ENCODE data around the gene SLC7A11.
"Not testable (repeated sequence)": the region's sequence is repeated elsewhere in the genome, so short reads cannot be mapped to it uniquely, and the experiment has no call there.

SLC7A11 gene

DNA sequence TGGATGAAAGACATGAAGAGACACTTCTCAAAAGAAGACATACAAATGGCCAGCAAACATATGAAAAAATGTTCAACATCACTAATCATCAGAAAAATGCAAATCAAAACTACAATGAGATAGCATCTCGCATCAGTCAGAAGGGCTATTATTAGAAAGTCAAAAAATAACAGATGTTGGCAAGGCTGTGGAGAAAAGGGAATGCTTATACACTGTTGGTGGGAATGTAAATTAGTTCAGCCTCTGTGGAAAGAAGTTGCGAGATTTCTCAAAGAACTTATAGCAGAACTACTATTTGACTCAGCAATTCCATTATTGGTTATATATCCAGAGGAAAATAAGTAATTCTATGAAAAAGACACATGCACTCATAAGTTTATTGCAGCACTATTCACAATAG is 31.6 kb downstream of the SLC7A11 start:
- in situ Hi-C loops (cut with MboI; ENCODE audit: low sequenced_read_pairs) = not testable (repeated sequence)

DNA sequence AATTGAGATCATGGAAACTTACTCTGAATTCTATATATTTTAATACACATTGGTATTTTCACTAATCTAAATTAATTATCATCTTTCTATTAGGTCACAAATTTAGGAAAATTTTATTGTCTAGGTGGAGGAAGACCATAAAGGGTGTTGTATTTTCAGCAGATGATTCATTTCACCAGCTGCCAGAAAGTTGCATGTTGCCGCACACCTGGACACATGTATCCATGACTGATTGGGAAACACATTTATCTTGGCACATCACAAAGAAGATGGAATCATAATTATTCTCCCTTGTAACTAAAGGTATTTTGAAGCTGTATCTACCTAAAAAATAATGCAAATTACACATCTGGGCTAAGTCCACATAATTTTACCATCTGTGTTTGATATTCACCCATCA is 33.1 kb downstream of the SLC7A11 start:
- in situ Hi-C loops (cut with MboI; ENCODE audit: low sequenced_read_pairs) = no loop called here

DNA sequence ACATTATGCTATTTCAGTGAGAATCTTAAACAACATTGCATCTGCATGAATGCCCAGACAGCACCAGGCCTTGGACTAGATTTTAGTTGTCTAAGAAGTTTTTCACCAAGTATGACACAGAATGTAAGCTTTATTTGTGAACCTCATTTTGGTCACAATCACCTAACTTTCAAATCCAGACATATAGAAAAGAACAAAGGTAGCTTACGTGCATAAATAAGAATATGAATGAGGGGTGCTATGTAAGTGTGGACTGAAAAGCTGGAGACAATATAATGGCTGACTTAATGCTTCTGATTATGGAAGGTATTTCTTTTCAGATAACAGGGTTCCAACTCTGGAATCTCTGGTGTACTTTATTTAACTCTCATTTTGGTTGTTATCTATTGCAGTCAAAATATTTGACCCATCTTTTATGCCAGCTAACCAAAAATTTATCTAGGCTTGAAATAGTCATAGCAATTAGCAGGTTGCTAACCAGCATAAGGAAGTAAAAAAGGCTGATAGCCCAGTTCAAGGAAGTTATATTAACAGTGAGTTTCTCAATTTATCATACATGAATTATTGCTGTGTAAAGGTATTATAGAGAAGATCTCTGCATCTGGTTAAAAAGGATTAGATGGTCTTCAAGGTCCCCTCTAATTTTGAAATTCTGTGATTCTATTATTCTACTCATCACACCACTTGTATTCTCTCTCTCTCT is 36.5 kb downstream of the SLC7A11 start:
- in situ Hi-C loops (cut with MboI; ENCODE audit: low sequenced_read_pairs) = no loop called here

DNA sequence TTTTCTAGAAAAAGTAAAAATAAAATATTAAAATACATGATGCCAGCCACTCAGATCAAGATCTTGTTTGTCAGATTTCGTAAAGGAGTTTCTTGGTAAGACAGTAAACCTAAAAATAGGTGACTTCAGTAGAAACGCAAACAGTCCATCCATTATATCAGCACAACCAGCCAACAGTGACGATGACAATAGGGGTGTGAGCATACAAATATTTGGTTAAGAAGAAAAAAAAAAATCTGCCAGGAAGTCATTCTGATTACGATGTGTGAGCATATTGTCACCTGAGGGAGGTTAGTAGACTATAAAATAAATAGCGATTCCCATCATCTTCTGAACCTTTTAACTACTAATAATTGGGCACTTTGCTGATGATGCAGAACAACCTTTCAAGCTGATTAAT is 37.6 kb downstream of the SLC7A11 start:
- in situ Hi-C loops (cut with MboI; ENCODE audit: low sequenced_read_pairs) = no loop called here

DNA sequence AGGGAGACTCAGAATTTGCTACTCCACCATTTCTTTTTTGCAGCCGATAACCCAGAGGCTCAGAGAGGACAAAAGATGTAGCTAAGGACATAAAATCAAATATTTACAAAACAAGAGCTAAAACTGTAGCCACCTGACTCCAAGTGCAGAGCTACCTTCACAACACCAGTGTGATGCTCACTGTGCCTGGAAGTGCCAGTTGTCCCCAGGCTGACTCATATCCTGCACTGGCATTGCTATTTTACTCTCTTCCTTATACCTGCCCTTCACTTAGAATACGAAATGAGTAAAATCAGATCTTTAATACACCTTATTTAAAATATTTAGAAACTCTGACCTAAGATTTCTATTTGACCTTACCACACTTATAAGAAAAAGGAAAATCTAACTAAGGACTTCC is 39.5 kb downstream of the SLC7A11 start:
- in situ Hi-C loops (cut with MboI; ENCODE audit: low sequenced_read_pairs) = no loop called here

DNA sequence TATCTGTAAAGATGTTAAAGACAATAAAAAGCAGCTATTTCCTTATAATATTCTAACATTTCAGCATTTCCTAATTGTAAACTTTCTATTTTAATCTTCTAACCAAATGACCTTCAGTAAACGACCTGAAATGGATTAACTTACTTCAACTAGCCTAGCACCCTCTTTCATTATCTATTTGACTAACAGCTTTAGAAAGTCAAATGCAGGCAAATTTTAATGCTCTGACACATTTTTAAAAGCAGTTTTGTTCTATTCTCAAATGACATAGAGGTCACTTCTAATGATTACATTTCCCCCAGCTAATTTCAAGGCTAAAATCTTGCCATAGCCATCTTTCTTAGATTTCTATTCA is 41.9 kb downstream of the SLC7A11 start:
- in situ Hi-C loops (cut with MboI; ENCODE audit: low sequenced_read_pairs) = no loop called here

DNA sequence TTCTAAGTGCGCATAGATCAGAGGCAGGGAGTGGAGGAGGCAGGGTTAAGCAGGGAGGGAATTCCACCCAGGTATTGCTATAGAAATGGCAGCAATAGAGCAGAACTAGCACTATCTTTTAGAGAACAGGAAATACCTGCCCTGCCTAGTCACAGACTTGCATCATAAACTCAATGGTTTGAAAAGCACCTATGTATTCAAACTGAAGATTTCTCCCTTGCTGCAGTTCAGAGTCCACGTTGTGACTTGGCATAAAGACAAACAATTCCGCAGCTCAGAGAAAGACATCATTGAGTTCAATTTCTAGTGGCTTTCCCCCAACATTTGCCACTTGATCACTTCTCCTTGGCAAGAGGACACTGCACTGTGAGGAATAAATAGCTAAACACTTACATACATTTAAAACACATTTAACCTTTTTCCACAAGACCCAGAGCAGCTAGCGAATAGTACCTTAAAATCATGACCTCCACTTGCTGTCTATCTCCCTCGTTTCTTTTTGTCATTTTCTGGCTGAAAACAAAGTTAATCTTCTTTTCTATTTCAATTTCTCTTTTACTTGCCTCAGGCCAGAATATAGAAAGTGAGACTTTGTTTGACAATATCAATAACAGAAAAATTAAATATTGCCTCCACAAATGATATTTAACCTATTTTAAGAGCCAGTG is 42.4 kb downstream of the SLC7A11 start:
- in situ Hi-C loops (cut with MboI; ENCODE audit: low sequenced_read_pairs) = no loop called here

DNA sequence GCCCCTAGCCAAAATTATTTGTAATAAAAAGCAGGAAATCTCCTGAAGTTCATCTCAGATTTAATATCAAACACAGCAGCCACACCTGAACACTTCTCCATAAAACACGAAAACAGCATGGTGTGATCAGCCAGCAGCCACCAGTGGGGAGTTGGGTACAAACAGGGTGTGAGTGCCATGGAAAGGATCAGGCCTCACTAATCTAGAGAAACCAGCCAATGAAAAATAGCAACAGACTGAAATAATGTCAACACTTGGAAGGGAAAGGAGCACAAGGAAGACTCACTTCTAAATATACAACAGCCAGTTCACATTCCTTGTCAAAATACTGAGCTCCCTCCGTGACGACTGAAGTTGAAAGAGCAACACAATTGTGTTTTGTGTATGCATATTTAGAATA is 46.0 kb downstream of the SLC7A11 start:
- in situ Hi-C loops (cut with MboI; ENCODE audit: low sequenced_read_pairs) = no loop called here

DNA sequence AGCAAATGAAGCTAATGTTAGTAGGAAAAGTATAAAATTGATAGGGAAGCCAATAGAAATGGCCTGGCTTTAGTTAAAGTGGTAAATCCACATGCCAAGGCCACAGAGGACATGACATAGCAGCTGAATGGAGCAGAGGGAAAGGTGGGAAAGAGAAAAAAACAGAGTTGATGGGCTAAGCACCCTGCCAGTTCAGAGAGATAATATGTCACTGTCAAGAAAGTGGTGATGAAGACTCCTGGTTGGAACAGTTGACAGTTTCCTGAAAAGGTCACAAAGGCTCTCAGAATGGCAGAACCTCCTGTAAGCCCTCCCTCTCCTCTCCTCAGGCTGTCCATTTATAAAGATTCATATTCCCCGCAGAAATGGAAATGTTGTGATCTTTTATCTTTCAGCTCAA is 48.2 kb downstream of the SLC7A11 start:
- in situ Hi-C loops (cut with MboI; ENCODE audit: low sequenced_read_pairs) = no loop called here

DNA sequence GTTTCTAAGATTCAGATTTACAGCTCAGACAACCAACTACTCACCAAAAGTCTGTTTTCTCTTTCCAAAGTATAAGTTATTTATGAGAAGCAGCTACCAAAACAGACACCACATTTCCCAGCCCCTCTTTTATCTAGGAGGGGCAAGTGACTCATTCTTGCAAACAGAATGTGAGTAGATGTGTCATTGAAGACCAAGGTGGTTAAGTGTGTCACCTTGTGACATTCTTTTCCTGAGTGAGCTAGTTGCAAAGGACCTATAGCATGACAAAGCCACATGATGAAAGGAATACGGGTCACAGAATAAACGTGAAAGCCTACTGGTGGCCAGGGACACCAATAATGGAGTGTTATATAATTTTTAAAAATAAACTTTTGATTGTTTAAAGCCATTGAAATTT is 50.0 kb downstream of the SLC7A11 start:
- in situ Hi-C loops (cut with MboI; ENCODE audit: low sequenced_read_pairs) = no loop called here

DNA sequence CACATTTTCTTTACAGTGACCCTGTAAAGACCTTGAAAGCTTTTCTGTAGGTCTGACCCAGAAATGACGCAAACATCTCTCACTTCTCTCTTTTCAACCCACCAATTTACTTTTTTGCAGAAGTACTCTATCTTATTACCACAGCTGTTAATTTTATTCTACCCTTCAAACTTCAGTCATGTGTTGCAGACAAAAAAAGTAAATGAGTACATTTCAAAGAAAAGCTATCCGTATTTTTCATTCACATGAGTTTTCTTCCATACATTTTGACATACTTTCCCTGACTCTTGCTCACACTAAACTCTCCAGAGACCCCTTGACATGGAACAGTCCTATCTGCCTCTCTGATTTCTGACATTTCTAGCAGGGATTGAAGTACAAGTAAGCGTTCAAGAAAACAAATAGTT is 51.7 kb downstream of the SLC7A11 start:
- in situ Hi-C loops (cut with MboI; ENCODE audit: low sequenced_read_pairs) = no loop called here

DNA sequence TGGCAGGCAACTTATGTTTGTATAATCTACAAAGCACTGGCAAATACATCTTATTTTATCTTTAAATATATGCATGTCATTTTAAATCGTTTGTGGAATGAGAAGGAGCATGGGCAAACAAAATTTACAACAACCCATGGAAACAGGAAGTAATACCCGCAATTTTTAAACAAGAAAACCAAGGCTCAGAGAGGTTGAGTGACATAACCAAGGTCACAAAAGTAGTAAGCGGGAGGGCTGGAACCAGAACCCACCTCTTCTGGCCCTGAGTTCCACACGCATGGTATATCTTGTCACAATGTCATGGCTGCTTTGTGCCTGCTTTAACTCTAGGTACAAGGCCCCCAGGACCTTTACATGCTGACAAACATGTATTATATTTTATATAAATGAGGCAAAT is 52.9 kb downstream of the SLC7A11 start:
- in situ Hi-C loops (cut with MboI; ENCODE audit: low sequenced_read_pairs) = no loop called here

DNA sequence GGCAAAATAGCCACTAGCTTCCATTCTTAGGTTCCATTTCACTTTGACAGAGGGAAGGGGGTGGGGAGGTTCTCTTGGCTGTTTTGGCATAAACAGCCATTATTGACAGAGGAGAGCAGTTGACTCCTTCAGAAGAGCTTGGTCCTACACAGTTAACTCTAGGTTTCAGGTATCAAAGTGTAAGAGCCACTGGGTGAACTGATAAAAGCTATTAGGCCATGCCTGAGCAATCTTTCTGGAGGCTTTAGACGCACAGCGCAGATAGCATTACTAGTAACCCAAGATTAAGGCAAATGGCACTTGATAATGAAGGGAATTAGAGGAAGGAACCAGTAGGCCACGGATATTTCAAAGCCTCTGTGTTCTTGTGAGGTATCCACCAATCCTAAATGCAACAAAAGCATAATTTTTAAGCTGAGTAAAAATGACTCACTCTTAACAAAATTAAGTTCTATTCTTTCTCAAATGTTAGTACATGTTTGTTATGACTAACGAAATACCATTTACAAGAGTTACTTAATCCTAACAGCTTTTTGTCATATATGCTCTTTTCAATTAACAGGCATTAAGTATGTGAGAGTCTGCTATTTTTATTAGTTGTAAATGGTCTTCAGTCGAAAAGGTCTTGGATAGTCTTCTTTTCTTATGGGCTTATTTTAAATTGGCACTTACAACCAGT is 53.6 kb downstream of the SLC7A11 start:
- in situ Hi-C loops (cut with MboI; ENCODE audit: low sequenced_read_pairs) = no loop called here

DNA sequence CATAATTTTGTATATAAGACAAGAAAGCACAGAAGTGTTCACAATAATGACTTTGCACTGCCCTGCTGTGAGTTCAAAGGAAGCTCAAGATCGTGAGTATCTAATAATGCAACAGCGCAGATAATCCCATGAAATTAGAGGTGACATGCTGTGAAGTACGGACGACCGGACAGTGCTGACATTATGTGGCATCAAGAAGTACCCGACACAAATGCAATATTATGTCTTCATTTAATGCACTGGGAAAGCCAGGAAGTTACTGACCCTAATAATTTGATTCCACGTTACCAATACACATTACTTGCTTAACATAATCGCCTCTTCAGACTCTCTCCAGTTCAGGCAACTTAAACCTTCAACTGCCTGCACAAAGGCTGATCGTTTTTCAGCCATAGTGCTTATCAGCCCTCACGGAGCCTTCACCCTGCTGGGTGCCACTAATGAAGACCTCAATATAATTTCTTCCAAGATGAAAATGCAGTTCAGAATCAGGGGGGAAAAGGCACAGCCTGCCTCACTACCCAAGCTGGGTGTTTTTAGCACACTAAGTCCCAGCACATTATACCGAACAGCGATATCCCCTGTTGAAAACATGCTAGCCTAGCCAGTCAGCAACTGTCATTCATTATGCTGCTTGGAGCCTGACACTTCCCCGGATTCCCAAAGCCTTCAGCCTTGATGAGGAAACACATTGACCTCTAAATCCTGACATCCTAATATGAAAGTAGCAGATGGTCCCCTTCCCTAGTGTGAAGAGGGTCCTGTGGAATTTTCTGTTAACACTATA is 56.1 kb downstream of the SLC7A11 start:
- in situ Hi-C loops (cut with MboI; ENCODE audit: low sequenced_read_pairs) = no loop called here

DNA sequence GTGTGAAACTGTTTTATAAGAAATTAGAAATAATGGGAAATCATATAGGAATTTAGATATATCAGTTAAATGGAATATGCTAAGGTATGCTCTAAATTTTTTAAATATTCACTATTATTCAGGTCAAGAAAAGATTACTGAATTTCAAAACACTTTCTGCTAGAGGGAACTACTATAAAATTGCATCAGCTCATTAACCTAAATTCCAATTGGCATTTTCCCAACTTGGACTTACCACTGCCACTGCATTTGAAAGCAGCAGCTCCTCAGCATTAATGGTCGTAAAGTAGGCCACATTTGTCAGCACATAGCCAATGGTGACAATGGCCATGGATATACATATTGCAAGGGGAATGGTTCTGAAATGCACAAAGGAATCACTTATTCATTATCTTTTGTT is 57.3 kb downstream of the SLC7A11 start:
- in situ Hi-C loops (cut with MboI; ENCODE audit: low sequenced_read_pairs) = no loop called here

DNA sequence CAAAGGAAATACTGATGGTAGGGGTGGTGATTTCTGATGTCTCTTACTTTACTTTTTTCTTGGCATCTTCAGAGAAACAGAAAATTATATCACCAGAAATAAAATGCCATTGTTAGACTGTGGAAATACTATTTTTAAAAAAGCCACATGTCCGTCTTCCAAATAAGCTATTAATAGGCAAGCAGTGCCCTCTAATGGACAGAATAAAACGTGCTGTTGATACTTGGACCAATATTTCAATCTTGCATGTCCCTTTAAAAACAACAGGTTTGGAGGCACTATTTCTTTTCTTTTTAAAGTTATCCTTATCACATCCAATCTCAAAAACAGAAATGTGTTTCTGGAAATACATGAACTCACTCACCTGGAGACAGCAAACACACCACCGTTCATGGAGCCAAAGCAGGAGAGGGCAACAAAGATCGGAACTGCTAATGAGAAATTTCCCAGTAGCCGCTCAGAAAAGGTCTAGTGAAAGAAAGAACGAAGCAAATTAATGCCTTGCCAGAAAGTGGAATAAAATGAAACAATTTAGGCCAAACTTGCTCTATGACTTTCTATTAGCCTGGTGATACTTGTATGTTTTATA is 59.2 kb downstream of the SLC7A11 start:
- in situ Hi-C loops (cut with MboI; ENCODE audit: low sequenced_read_pairs) = no loop called here

DNA sequence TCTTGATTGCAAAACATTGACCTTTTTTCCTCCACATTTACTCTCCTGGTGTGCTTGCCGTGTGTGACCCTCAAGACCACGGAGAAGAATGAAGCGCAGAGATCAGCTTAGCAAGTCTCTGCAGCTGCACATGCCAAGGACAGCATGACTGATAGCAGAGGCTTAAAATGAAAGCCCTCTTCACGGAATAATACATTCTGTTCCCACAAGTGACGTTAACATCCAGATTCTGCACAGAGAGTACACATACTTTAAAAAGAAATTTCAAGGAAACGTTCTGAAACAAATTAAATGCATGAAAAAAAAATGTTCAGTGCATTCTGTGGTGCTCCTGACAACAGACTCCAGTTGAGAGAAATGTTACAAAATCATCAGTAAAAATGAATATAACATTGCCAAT is 60.9 kb downstream of the SLC7A11 start:
- in situ Hi-C loops (cut with MboI; ENCODE audit: low sequenced_read_pairs) = no loop called here

DNA sequence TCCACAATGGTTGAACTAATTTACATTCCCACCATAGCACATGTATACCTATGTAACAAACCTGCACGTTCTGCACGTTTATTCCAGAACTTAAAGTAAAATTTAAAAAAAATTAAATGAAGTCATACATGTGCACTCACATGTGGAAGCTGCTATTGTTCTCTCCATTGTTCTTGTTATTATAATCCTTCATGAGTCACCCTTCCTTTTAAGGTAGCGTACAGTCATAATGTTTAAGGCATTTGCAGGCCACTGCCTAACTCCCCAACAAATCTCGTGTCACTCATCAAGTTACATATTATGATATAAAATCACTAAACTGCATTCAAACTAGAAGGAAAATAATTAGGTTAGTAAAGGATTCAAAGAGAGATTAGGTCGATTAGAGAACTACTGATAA is 63.6 kb downstream of the SLC7A11 start:
- in situ Hi-C loops (cut with MboI; ENCODE audit: low sequenced_read_pairs) = no loop called here

DNA sequence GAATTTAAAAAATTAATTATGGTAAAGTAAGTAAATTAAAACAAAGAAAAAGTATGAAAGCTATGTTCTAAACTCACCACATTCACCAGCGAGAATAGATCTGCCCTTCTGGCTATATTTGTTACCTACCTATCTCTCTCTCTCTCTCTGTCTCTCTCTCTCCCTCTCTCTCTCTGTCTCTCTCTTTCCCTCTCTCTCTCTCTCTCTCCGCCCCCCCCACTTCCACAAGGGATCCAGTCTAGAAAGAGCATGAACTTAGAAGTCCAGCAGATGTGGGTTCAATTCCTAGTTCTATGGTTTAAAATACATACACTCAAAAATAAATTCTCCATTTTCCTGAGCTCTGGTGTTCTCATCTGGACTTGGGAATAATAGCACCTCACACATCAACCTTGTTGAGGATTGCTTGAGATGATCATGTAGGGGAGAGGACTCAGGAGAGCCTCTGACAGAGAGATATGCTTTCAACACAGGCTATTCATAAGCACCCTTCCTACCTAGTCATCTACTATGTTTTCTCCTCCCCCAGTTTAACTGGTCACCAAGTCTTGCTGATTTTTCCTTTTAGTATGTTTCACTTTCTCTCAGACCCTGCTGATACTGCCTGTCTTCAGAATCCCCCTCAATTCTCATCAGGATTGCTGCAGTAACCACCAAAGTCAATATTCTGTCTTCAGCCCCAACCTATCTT is 64.7 kb downstream of the SLC7A11 start:
- in situ Hi-C loops (cut with MboI; ENCODE audit: low sequenced_read_pairs) = no loop called here

DNA sequence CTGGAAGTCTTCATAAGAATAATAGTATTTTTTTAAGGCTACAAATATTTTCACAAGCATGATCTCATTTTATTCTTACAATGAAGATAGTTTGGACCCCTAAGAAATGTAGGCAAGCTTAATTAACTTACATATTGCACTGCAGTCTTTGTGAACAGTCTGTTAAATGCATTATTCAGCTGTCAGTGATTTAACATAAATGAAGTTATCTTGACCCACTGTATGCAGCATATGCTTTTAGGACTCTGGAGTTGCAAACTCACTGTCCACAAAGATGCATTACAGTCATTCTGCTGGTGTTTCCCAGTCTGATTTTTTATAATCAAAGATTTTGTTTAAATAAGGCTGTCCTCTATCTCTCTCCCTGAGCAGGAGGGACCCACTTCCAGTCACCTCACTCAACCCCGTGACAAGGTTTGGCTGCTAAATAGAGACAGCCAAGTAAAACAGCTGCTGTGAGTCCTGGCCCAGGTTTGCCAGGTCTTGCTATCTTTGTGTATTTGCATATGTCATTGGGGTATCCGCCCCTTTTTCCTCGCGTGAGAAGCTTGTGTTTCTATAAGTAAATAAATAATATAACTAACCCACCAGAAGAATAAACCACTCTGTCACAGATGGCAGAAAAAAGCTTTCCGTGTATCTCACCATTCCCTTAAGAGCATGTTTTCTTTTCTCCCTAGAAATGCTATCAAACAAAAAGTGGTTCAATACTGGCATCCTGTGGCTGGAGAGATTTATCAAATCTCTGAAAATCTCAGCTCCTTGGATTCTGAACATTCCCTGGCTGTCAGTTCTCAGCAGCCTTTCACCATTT is 67.0 kb downstream of the SLC7A11 start:
- in situ Hi-C loops (cut with MboI; ENCODE audit: low sequenced_read_pairs) = no loop called here
